ENCODE data around the gene KMT5B.

Gene KMT5B

GRCh38 chr11:68212421-68213134, 518 bp downstream of the KMT5B start:
- H3K4me1 ChIP-seq (ENCODE audit: low read length): peaks cover 26% of the 10 kb centered on the region
- H2AFZ ChIP-seq (ENCODE audit: low read length): peak overlapping the region; percentile 47
- peak overlapping the region; percentile 68; the same call in 1 of the 2 replicates for H3K9ac ChIP-seq (ENCODE audit: low read length)
- no peak for TF ChIP-seq EZH2 (optimal IDR thresholded peaks at IDR 0.05; ENCODE audit: low read depth, low read length)
- TF ChIP-seq, protein P1, sequence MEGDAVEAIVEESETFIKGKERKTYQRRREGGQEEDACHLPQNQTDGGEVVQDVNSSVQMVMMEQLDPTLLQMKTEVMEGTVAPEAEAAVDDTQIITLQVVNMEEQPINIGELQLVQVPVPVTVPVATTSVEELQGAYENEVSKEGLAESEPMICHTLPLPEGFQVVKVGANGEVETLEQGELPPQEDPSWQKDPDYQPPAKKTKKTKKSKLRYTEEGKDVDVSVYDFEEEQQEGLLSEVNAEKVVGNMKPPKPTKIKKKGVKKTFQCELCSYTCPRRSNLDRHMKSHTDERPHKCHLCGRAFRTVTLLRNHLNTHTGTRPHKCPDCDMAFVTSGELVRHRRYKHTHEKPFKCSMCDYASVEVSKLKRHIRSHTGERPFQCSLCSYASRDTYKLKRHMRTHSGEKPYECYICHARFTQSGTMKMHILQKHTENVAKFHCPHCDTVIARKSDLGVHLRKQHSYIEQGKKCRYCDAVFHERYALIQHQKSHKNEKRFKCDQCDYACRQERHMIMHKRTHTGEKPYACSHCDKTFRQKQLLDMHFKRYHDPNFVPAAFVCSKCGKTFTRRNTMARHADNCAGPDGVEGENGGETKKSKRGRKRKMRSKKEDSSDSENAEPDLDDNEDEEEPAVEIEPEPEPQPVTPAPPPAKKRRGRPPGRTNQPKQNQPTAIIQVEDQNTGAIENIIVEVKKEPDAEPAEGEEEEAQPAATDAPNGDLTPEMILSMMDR (IDR thresholded peaks at IDR 0.05; ENCODE audit: low read length): no peak
- no peak for TF ChIP-seq EZH2phosphoT487 (IDR thresholded peaks at IDR 0.05; ENCODE audit: low read length)
- H3K9me2 ChIP-seq (replicated peaks; ENCODE audit: insufficient read depth, low read length): no peaks in the 10 kb centered on the region
- peak overlapping the region; percentile 84 for H3K4me2 ChIP-seq (ENCODE audit: low read depth, low read length)
- peak; percentile 85 for DNase-seq
- H3K36me3 ChIP-seq (replicated peaks; ENCODE audit: insufficient read depth, low read length): no peaks in the 10 kb centered on the region
- peaks cover 43% of the 10 kb centered on the region for H3K79me2 ChIP-seq (ENCODE audit: low read length)
- no peaks in the 10 kb centered on the region for H3K9me3 ChIP-seq (replicated peaks; ENCODE audit: insufficient read depth, low read length)
- H3K27me3 ChIP-seq (replicated peaks; ENCODE audit: insufficient read depth, low read length): peaks cover 7% of the 10 kb centered on the region; the same call in 1 of the 2 replicates
- peak overlapping the region; percentile 94 for H3K4me3 ChIP-seq (ENCODE audit: low read length)
- no peaks in the 10 kb centered on the region for H4K20me1 ChIP-seq (ENCODE audit: insufficient read depth, low read length)
- peak overlapping the region; percentile 29; the same call in 1 of the 2 replicates for H3K27ac ChIP-seq (ENCODE audit: low read length)
- H3F3A ChIP-seq (ENCODE audit: insufficient read depth, low read length): peaks cover 25% of the 10 kb centered on the region

GRCh38 chr11:68211546-68211945, 1.6 kb downstream of the KMT5B start:
- Histone ChIP-seq H3K36me3 (replicated peaks; ENCODE audit: insufficient read depth, low read length) (no peaks in the 10 kb centered on the region), H3K4me2 (ENCODE audit: low read depth, low read length) (peak overlapping the region; percentile 84), H3K9me3 (replicated peaks; ENCODE audit: insufficient read depth, low read length) (no peaks in the 10 kb centered on the region), H3K27ac (ENCODE audit: low read length) (no peak overlapping the region), H3K9me2 (replicated peaks; ENCODE audit: insufficient read depth, low read length) (no peaks in the 10 kb centered on the region), H3K9ac (ENCODE audit: low read length) (no peak overlapping the region), H3K4me1 (ENCODE audit: low read length) (peaks cover 27% of the 10 kb centered on the region), H3K79me2 (ENCODE audit: low read length) (peaks cover 53% of the 10 kb centered on the region), H3K27me3 (replicated peaks; ENCODE audit: insufficient read depth, low read length) (peaks cover 4% of the 10 kb centered on the region; the same call in 1 of the 2 replicates), H3F3A (ENCODE audit: insufficient read depth, low read length) (peaks cover 25% of the 10 kb centered on the region), H3K4me3 (ENCODE audit: low read length) (no peak overlapping the region), H2AFZ (ENCODE audit: low read length) (no peak overlapping the region), H4K20me1 (ENCODE audit: insufficient read depth, low read length) (no peaks in the 10 kb centered on the region; the same call in 1 of the 2 replicates)
- DNase-seq: no peak
- TF ChIP-seq EZH2phosphoT487 (IDR thresholded peaks at IDR 0.05; ENCODE audit: low read length): no peak
- TF ChIP-seq, protein P1 (IDR thresholded peaks at IDR 0.05; ENCODE audit: low read length): no peak
- no peak for TF ChIP-seq EZH2 (optimal IDR thresholded peaks at IDR 0.05; ENCODE audit: low read depth, low read length)

- Histone ChIP-seq H3K79me2 (ENCODE audit: low read length) (peaks cover 92% of the 10 kb centered on the region), H2AFZ (ENCODE audit: low read length) (no peak overlapping the region), H3K9me3 (replicated peaks; ENCODE audit: insufficient read depth, low read length) (no peaks in the 10 kb centered on the region), H3K4me3 (ENCODE audit: low read length) (no peak overlapping the region), H3F3A (ENCODE audit: insufficient read depth, low read length) (peaks cover 21% of the 10 kb centered on the region), H3K9me2 (replicated peaks; ENCODE audit: insufficient read depth, low read length) (no peaks in the 10 kb centered on the region), H3K4me2 (ENCODE audit: low read depth, low read length) (no peak overlapping the region), H3K9ac (ENCODE audit: low read length) (no peak overlapping the region), H4K20me1 (ENCODE audit: insufficient read depth, low read length) (peaks cover 21% of the 10 kb centered on the region), H3K36me3 (replicated peaks; ENCODE audit: insufficient read depth, low read length) (no peaks in the 10 kb centered on the region), H3K27ac (ENCODE audit: low read length) (no peak overlapping the region), H3K27me3 (replicated peaks; ENCODE audit: insufficient read depth, low read length) (no peaks in the 10 kb centered on the region), H3K4me1 (ENCODE audit: low read length) (peaks cover 41% of the 10 kb centered on the region)
- peak; percentile 70 for DNase-seq
- TF ChIP-seq, protein P1 (IDR thresholded peaks at IDR 0.05; ENCODE audit: low read length): peak; percentile 85
- TF ChIP-seq EZH2 (optimal IDR thresholded peaks at IDR 0.05; ENCODE audit: low read depth, low read length) (no peak), EZH2phosphoT487 (IDR thresholded peaks at IDR 0.05; ENCODE audit: low read length) (no peak)
Measured at GRCh38 chr11:68206211-68206610, 6.9 kb downstream of the KMT5B start.

Measured in MM.1S (cell line).